ENCODE results near the gene IRX2.

The IRX2 gene

DNA sequence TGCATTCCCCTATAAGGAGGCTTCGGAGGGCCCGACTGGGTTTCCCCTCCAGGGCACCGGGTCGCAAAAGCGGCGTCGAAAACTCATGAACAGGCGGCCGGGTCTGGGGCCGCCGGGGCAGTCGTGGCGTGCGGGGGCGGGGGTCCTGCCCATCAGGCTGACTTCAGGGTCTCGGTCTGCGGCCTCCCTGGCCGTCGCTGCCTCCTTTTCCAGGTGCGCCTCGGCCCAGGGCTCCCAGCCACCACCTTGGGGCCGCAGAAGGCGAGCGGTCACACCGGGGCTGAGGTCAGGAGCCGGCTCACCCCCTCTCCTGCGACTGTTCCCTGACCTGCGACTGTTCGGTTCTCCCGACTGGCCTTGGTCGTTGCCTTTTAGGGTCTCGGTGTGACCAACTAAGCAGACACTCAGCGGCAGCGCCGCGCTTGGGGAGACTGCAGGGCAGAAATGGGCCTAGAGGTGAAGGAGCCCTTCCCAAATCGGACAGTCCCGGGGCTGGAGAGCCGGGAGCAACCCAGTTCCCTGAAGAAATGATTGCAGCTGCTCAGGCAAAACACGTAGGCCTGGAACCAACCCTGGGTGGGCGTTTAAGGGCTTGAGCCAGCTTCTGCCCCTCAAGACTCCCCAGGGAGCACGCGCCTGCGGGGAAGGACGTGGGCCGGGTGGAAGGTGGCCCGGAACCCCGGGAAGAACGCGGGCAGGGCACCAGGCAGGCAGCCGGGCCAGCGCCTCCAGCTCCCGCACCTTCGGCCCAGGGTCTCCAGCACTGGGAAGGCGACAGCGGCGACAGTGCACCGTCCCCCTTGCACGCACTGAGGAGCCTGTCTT, 11.2 kb downstream of the IRX2 start:
- no peak for DNase-seq (ENCODE audit: low spot score)

DNA sequence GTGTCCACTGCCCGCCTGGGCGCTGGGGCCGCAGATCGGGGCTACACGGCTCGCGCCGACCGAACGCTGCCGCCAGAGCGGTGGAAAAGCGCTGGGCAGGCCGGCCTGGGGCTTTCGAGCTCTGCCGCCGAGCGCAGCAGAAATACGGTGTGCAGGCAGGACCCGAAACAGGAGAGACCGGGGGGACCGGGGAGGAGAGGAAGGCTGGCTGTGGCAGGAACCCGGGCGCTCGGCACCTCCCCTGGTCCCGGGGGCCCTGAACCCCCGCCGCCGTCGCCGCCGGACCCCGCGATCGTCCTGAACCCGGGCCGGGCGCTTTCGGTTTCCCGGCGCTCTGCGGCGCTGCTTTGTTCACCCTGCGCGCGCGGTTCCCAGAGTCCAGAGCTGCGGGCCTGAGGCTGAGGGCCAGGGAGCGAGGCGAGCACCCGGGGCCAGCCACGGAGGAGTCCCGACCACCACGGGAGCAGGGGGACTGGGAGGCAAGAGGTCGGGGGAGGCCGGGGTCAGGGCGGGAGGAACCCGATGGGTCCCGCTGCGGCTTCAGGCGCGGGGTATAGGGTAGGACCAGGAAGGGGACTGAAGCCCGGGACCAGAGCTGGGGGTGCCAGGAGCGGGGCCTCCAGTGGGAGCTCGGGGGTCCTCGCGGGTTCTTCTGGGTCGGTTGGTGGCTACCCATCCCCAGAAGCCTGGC, 12.0 kb downstream of the IRX2 start:
- no peak for DNase-seq (ENCODE audit: low spot score)

- DNase-seq (ENCODE audit: low spot score): no peak
Observed at GRCh38 chr5:2738700-2739359, 12.6 kb downstream of the IRX2 start.

GRCh38 chr5:2738156-2738699, 13.2 kb downstream of the IRX2 start:
- no peak for DNase-seq (ENCODE audit: low spot score)

- no peak for DNase-seq (ENCODE audit: low spot score)
Observed at GRCh38 chr5:2737273-2738155, 14.0 kb downstream of the IRX2 start.

DNA sequence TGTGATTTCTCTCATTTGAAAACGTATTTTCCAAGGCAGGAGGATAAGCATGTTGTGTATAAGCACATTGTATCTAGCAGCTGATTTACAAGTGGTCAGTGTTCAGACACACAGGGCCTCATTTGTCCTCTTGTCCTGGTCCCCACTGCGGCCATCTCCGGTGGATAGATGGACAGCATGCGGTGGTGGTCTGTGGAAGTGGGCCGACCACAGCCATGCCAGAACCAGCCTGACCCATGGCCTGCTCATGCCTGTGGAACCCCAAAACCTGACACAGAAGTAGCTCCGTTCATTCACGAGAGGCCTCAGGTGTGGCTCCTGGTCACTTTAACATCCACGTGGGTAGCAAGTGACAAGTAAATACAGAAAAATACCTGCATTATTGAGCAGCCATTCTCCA, 14.6 kb downstream of the IRX2 start:
- no peak for DNase-seq (ENCODE audit: low spot score)

- DNase-seq (ENCODE audit: low spot score): no peak
Observed at GRCh38 chr5:2735996-2736395, 15.5 kb downstream of the IRX2 start.

DNA sequence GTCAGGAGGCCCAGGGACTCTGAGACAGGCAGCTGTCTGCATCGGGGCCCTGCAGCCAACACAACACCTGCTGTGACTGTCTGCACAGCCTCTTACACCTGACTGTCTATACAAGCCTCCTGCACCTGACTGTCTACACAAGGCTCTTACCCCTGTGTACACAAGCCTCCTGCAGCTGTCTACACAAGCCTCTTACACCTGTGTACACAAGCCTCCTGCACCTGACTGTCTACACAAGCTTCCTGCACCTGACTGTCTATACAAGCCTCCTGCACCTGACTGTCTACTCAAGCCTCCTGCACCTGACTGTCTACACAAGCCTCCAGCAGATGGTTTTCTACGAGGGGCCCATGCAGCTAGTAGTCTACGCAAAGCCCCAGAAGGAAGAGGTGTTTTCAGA, 18.6 kb downstream of the IRX2 start:
- DNase-seq (ENCODE audit: low spot score): no peak

DNA sequence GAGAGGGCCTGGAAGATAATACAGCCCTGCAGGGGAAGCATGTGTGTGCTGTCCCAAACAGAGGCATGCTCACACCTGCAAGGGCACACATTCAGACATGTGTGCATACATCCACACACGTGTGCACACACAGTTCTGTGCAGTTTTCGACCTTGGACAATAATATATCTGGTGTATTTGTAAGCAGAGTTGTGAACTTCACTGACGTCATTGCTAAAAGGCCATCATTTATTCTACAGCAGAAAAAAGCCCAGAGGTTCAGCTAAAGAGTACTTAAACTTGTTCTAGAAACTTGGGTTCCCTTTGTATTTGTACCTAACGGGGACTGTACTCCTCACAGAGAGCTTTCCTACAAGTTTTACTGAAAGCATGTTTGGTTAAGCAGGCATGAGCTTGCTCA, 19.5 kb downstream of the IRX2 start:
- DNase-seq (ENCODE audit: low spot score): no peak

- DNase-seq (ENCODE audit: low spot score): no peak
Observed at GRCh38 chr5:2729189-2729588, 22.3 kb downstream of the IRX2 start.

DNA sequence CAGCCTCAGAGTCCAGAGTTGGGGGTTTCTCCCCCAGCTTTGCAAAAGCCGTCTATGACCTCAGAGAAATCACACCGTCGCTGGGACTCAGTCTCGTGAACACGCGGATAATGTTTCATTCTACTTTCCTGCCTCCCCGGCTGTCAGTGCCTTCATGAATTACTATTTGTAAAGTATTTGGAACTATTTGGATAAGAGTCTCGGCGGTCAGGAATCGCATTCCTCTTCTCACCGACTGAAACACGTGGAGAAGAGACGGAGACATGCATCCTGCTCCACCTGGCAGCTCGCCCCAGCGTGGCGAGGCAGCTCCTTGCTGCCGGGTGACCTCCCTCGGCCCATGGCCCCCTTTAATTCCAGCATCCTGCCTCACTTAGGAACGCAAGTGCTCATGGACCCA, 23.9 kb downstream of the IRX2 start:
- no peak for DNase-seq (ENCODE audit: low spot score)

GRCh38 chr5:2725980-2726765, 25.3 kb downstream of the IRX2 start:
- no peak for DNase-seq (ENCODE audit: low spot score)

- no peak for DNase-seq (ENCODE audit: low spot score)
Observed at GRCh38 chr5:2724831-2725230, 26.6 kb downstream of the IRX2 start.

DNA sequence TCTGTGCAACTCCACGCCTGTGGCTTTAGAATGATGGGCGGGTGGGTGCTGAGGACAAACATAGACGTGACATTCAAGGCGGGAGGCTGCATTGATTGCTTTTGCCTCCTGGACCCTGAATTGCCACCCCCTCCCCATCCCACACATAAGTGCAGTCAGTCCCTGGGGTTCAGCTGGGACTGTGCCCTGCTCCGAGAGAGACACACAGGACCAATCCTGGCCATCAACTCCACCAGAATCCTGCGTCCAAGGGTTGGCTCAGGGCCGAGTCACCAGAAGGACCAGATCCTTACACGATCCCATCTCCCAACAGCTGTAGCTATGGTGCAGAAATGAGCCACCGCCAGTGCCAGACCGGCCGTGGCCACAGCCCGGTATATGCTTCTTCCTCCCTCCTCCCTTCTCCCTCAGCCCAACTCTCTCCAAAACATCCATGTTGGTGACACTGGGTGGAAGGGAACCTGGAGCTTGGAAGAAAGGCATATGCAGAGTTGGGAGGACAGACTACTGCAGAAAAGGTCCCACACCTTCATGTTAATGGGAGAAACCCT, 27.4 kb downstream of the IRX2 start:
- no peak for DNase-seq (ENCODE audit: low spot score)

DNA sequence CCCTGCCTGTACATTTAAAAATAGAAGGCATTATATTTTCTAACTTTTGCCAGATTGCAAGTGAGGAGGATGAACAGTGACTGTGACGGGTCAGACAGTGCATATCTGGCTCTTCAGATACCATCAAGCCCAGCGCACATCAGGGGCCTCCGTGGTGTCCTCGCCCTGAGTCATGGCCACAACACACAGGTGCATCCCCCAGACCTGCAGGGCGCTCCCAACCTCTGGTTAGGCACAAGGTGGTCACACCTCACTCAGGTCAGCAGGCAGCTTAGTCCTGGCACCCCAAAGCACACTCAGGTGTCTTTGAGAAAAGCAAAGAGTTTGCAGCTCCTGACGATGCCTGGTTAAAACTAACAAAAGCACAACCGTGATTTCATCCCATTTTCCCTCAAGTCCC, 28.6 kb downstream of the IRX2 start:
- DNase-seq (ENCODE audit: low spot score): no peak

GRCh38 chr5:2721385-2722138, 29.9 kb downstream of the IRX2 start:
- DNase-seq (ENCODE audit: low spot score): no peak

DNA sequence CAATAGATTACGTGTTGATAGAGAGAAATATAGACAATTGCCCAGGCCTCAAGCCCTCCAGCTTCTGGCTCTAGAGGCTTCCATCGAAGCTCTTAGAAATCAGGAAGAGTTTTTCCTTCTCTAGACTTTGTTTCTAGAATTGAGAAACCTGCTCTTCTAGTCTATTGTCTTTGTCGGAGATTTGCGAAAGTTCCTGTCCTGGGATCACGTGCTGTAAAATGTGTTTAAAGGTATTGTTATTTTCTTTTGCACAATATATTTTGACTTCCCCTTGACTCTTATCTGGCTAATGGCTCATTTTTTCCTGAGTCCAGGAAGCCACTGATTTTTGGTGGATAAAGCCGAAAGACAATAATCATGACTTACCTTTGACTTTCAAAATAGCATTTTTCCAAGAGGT, 32.1 kb downstream of the IRX2 start:
- DNase-seq (ENCODE audit: low spot score): no peak

DNA sequence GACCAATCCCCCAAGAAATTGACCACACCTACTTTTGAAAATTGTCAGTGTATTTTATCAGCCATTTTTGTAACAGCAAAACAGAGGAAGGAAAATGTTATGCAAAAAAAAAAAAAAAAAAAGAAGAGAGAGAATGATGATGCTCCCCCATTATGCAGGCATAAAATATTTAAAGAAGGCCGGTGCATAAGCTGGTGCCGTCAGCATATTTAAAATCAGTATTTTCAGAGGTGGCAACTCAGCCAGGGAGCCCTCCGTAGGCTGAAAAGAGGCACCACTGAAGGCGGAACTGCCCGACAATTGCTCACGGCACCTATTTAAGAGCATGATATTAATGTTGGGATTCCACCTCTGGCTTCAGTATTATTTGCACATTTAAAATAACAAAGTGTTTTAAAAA, 33.4 kb downstream of the IRX2 start:
- DNase-seq (ENCODE audit: low spot score): no peak

- DNase-seq (ENCODE audit: low spot score): no peak
Observed at GRCh38 chr5:2715856-2716255, 35.6 kb downstream of the IRX2 start.

- no peak for DNase-seq (ENCODE audit: low spot score)
Observed at GRCh38 chr5:2714805-2715204, 36.7 kb downstream of the IRX2 start.

Measured in hepatic stellate cell (primary cell).